Heart left ventricle (tissue), 13 donors: ENCODE results near the gene RASA4B.

Experiments
- POLR2A ChIP-seq, 2 donors: fragments of 450-650 bp; IDR thresholded peaks; one replicate each; pipeline ENCODE4 v1.6.1; 2017; ENCODE audit warnings: antibody characterized with exemption in 2 of 2, mild to moderate bottlenecking in 2 of 2, moderate library complexity in 2 of 2
- TF ChIP-seq, protein P1 (sequence below), 12 donors: fragments of 200-600 bp; sonication (generic) in 4 of 12; IDR thresholded peaks; one replicate each; pipeline versions ENCODE4 v1.5.0 to v1.8.0; 2018 to 2022; ENCODE audit warnings: antibody characterized with exemption in 12 of 12, mild to moderate bottlenecking in 5 of 12
- donor health status: ischemic (EF 13 %, LVEDD 7.1; RV severe dilation, severe dysfunction).
- donor health status: DM: no; HTN: yes; CAD: no.
- donor health status: DM: no; HTN: no; CAD: no.
- donor health status: ischemic (EF 25% LVEDD 6.9; RV normal size, moderate dysfunction).
- donor health status: ischemic (EF 25% LVEDD 5.7; RV mildly dilated, moderate dysfunction).
- donor health status: ischemic (EF 35%, LVEDD 5.7; RV mildly dilated, moderate dysfunction).
- donor health status: nonischemic (EF 11% LVEDD 7.7; RV severe dilation, severe dysfunction).
- donor health status: DM: yes; HTN: yes; CAD: no.
- donor health status: PGD.
- donor health status: ischemic (EF 29% LVEDD 5.4; RV normal size, mild dysfunction).
- donor health status: nonischemic (EF 23%, LVEDD 6.1; RV moderate dilation, normal function).

DNA sequence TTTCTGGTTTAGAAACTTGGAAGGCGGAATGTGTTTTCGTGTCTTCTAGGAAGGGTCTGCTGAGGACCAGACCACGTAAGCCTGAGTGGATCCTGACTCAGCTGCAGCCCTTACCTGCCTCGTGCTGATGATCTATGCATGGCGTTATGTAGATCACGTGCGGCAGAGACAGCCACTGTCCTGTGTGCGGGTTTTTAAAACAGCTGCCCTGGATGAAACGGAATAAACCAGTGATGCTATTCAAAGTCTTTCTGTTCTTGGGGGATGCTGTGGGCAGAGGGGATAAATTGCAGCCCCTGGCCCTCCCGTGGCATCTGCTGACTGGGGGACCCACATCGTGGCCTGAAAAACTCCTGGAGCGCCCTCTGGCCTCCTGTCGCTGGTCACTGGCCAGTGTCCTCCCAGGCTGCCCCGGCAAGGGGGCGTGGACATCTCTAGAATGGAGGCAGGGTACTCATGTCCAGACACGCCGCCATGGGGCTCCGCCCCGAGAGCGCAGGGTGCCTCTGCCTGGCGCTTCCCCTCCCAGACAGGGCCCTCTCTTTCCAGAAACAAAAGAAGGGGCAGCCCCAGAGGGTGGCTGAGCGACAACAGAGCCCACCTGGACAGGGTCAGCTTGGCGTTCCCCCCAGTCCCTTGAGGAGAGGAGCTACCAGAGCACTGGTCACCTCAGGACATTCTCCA lies 66.1 kb downstream of the RASA4B start:
- no peak for TF ChIP-seq POLR2A (IDR thresholded peaks at IDR 0.05)
- TF ChIP-seq, protein P1, sequence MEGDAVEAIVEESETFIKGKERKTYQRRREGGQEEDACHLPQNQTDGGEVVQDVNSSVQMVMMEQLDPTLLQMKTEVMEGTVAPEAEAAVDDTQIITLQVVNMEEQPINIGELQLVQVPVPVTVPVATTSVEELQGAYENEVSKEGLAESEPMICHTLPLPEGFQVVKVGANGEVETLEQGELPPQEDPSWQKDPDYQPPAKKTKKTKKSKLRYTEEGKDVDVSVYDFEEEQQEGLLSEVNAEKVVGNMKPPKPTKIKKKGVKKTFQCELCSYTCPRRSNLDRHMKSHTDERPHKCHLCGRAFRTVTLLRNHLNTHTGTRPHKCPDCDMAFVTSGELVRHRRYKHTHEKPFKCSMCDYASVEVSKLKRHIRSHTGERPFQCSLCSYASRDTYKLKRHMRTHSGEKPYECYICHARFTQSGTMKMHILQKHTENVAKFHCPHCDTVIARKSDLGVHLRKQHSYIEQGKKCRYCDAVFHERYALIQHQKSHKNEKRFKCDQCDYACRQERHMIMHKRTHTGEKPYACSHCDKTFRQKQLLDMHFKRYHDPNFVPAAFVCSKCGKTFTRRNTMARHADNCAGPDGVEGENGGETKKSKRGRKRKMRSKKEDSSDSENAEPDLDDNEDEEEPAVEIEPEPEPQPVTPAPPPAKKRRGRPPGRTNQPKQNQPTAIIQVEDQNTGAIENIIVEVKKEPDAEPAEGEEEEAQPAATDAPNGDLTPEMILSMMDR (IDR thresholded peaks at IDR 0.05), result no peak
